EH (cell line): ENCODE measurements around the gene PPBP.

ENCODE experiments used
- DNase-seq: peaks from one replicate; pipeline ENCODE4 v3.0.0-alpha.2; 2015; ENCODE audit warnings: low read depth

Gene PPBP

DNA sequence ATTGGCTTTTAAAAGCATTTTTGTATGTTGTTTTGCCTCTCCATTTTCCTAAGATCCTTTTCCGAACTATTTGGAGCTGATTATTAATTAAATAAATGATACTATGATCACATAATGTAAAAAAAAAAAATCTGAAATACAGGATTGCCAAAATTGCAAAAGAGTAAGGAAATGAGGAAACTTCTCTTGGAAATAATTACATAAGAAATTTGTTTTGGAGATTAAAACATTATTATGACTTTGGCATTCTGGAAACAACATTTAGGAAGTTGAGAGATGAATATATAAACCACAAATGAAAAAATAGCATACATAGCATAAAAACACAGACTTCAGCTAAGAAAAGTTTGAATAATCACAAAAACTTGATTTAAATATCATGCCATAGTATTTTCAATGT lies 39.7 kb downstream of the PPBP start:
- DNase-seq: no peak

DNA sequence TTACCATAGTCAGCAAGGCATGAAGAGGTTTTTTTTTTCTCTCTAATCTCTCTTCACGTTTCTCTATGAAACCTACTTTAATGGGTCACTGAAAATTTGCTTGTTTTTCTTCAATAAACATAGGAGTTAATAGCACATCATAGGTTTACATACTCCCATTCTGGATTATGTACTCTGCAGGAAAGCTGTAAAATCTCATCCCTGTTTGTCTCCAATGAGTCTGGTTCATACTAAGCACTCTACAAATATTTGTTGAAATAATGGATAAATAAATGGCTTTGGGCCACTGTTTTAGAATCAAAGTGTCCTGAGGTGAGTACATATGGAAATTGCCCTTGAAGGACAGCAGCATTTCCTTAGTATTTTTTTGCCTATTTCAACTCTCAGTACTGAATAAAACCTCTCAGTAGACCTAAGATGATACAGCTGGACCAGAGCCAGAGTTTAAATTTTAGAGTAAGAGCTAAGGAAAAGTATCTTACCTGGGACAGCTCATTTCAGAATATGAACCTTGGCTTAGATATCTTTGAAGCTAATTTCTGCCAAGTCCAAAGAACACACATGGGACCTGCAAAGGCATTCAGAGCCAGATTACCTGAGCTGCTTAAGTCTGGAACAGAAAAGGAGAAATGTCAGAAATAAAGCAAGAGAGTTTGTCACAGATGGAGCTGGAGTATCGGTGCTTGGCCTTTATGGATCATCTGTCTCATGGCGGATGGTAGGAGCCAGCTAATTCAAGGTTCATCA lies 40.6 kb downstream of the PPBP start:
- no peak for DNase-seq

DNA sequence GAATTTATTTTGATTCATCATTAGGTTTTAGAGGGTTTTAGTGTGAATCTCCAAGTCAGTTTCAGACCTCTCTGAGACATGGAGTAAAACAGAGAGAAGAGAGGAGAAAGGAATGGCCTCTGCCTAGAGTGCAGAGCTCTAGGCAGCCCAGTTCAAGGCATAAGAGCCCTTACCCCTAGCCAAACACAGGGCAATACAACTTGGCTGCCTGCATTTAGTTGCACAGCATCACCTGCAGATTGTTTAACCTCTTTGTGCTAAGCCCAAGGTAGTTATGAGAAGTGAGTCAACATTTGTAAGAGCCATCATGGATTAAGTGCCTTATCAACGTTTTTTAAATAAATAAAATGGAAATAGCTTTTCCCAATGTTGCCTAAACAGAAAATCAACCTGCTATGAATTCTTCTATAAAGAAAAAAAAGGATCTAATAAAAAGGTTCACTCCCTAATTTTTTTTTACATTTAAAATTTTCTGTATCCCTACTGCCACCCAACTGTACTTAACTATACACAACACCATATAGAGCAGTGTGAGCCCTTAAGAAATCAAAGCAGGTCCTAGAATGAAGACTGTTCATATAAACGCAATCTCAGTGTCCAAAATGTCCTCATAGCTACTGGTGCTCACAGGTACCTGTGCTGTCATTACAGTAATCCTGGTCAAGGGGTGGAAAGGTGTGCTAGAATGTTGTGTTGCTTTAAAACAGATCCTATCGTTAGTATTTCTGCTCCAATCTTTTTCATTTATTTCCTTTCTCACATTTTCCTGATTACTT lies 42.1 kb downstream of the PPBP start:
- no peak for DNase-seq

DNA sequence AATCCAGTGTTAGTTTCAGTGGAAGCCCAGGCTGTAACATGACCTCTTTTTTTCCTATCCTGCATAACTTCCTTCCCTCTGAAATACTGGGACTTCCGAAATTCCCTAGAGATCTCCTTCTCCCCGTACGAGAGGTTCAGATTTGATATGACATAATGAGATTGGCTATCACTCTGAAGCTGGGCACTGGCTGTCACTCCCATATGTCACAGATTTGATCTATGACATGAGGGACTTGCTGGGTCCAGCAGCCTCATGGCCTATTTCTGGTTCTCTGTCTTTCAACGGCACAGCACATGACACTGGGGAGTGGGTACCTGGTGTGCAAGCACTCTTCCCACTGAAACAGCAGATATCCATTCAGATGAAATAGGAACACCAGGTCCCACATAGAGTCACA lies 42.9 kb downstream of the PPBP start:
- DNase-seq: no peak

DNA sequence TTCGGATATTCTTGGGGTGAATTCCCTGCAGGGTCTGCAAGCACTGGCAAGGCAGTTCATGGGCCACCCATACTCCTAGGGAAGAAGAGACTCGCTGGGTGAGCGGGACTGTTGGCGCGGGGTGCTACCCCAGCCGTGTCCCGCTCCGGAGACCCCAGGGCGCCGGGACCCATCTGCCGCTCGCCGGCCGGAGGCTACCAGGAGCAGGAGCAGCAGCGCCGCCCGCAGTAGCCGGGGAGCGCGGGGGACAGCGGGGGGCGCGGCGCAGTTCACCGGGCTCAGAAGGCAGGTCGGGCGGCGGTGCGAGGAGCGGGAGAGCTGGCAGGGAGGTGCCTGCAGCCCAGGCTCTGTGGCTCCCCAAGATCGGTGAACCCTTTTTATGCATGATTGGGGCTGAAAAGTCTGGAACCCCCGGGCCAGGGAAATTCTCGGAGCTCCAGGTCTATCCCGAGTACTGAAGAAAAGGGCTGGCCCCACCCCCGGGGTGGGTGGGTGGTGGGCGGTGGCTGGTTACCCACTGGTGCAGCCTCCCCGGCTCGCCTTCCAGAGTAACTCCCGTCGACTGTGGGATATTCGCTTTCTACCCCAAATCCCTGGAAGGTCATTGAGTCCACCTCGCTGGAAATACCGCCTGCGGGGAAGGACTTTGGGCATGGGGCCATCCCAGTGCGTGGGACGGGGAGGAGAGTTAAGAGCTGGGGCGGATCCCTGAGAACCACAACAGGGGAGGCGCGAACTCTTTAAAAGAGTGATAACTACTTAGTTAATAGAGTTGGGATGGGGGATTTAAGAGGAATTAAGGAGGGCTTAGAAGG lies 43.7 kb downstream of the PPBP start:
- peak; percentile 14 for DNase-seq

DNA sequence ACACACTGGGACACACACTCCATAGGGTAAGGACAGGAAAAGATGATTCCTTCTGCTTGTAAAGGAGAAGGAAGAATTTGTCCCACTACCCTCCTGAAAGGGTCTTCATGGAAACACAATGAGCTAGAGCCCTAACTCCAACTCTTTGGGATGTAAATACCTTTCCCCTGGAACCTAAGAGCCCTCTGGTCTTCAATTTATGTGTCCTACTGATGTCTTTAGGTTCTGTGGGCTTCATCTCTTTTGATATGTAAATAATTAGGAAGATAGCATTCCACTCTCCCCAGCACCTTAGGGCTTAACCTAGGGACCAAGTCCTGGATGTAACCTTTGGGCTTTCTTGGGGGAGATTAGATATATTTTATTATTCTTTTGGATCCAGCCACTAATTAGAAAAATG lies 44.4 kb downstream of the PPBP start:
- no peak for DNase-seq

DNA sequence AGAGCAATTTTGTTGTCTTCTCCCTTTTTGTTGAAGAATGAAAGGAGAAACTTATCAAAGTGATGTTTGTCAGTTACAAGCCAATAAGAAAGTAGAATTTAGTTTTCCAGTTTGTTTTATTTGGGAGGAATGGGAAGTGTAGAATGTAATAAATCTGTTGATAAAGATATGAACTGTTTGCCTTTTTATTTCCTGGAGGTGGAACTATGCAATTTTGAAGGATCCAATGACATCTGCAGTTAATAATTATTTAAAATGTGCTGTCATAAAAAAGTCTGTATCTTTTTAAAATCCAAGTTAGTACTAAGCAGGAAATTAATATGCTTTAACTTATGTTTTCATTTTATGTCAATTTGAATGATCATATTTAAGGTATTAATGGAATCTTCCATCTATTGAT lies 51.0 kb downstream of the PPBP start:
- DNase-seq: no peak
